Osteoblast (primary cell): ENCODE data around the gene GNAT2. TPM values are rescaled to one million over a fixed set of nuclear protein-coding genes. Genes with fewer than 3 reads are reported as not detected.

Experiments
- DNase-seq: peaks from one replicate; pipeline ENCODE4 v3.0.0; 2011; ENCODE audit warnings: low spot score, mixed read lengths; ENCODE audit not compliant: insufficient read length; ENCODE audit errors: missing footprints
- H2AFZ ChIP-seq: 2 replicates; pipeline ENCODE4 v1.6.0; 2011; ENCODE audit warnings: mild to moderate bottlenecking, low read length
- H3K27ac ChIP-seq: 2 replicates; pipeline ENCODE4 v1.5.1; 2011; ENCODE audit warnings: mild to moderate bottlenecking, low read depth, low read length, moderate library complexity
- H3K27me3 ChIP-seq: 2 replicates; pipeline ENCODE4 v1.6.0; 2012; ENCODE audit warnings: mild to moderate bottlenecking, control low read depth, inconsistent platforms, low read length, moderate library complexity; ENCODE audit not compliant: insufficient read depth
- H3K36me3 ChIP-seq: 2 replicates; pipeline ENCODE4 v1.5.1; 2011; ENCODE audit warnings: mild to moderate bottlenecking, low read length, control low read depth, moderate library complexity; ENCODE audit not compliant: insufficient read depth
- H3K4me1 ChIP-seq: 2 replicates; pipeline ENCODE4 v1.5.1; 2011; ENCODE audit warnings: mild to moderate bottlenecking, low read length, control low read depth, moderate library complexity; ENCODE audit not compliant: insufficient read depth
- H3K4me2 ChIP-seq: 2 replicates; pipeline ENCODE4 v1.6.0; 2011; ENCODE audit warnings: mild to moderate bottlenecking, low read length; ENCODE audit not compliant: insufficient read depth
- H3K4me3 ChIP-seq: fragments of 200-600 bp; sonication (generic); 3 replicates; pipeline ENCODE4 v1.5.1; 2012; ENCODE audit warnings: mild to moderate bottlenecking, low read length, inconsistent platforms; ENCODE audit not compliant: insufficient read depth
- H3K79me2 ChIP-seq: 2 replicates; pipeline ENCODE4 v1.6.0; 2012; ENCODE audit warnings: mild to moderate bottlenecking, low read length, control low read depth, inconsistent platforms; ENCODE audit not compliant: insufficient read depth
- H3K9me3 ChIP-seq: 2 replicates; pipeline ENCODE4 v1.5.1; 2011; ENCODE audit warnings: low read depth, low read length, control low read depth
- H4K20me1 ChIP-seq: 2 replicates; pipeline ENCODE4 v1.6.0; 2012; ENCODE audit warnings: mild to moderate bottlenecking, low read length, control low read depth; ENCODE audit not compliant: insufficient read depth
- total RNA-seq: library from RNA; depleted of rRNA; stranded (reverse); fragments of >200 nt; gene quantifications from 2 replicates; pipeline ENCODE4 v1.2.3, GENCODE V29; 2012
- TF ChIP-seq, protein P1 (sequence below): IDR thresholded peaks from 2 replicates; pipeline ENCODE4 v1.5.1; 2011; ENCODE audit warnings: mild to moderate bottlenecking, low read depth, low read length, moderate library complexity; ENCODE audit errors: extremely low read depth

Gene GNAT2
- total RNA-seq, 1 donor: 0.72 TPM

DNA sequence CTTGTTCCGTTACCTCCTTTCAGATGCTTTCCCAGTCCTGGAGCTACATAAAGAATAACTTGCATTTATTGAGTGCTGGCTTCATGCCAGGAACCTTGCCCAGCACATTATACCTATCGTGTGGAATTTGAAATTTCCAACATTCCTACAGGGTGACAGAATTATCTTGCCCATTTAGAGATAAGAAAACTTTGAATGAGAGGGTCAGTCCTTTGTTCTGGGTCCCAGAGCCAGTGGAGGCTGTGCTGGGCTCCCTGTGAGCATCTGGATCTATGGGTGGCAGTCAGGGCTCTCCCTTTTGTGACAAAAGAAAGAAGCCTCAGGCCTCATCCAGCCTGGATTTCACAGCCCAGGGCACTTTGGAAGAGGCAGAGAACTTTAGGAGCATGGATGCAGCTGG is 39.7 kb upstream of the GNAT2 start:
- Histone ChIP-seq H3K4me2 (no peak overlapping the region), H3K27me3 (peaks cover 4% of the 10 kb centered on the region), H3K27ac (no peak overlapping the region), H3K36me3 (no peaks in the 10 kb centered on the region), H3K9me3 (no peaks in the 10 kb centered on the region), H4K20me1 (no peaks in the 10 kb centered on the region), H3K4me1 (peaks cover 12% of the 10 kb centered on the region), H3K79me2 (no peaks in the 10 kb centered on the region), H2AFZ (no peak overlapping the region), H3K4me3 (no peak overlapping the region)
- TF ChIP-seq, protein P1, sequence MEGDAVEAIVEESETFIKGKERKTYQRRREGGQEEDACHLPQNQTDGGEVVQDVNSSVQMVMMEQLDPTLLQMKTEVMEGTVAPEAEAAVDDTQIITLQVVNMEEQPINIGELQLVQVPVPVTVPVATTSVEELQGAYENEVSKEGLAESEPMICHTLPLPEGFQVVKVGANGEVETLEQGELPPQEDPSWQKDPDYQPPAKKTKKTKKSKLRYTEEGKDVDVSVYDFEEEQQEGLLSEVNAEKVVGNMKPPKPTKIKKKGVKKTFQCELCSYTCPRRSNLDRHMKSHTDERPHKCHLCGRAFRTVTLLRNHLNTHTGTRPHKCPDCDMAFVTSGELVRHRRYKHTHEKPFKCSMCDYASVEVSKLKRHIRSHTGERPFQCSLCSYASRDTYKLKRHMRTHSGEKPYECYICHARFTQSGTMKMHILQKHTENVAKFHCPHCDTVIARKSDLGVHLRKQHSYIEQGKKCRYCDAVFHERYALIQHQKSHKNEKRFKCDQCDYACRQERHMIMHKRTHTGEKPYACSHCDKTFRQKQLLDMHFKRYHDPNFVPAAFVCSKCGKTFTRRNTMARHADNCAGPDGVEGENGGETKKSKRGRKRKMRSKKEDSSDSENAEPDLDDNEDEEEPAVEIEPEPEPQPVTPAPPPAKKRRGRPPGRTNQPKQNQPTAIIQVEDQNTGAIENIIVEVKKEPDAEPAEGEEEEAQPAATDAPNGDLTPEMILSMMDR: no peak
- DNase-seq: no peak

DNA sequence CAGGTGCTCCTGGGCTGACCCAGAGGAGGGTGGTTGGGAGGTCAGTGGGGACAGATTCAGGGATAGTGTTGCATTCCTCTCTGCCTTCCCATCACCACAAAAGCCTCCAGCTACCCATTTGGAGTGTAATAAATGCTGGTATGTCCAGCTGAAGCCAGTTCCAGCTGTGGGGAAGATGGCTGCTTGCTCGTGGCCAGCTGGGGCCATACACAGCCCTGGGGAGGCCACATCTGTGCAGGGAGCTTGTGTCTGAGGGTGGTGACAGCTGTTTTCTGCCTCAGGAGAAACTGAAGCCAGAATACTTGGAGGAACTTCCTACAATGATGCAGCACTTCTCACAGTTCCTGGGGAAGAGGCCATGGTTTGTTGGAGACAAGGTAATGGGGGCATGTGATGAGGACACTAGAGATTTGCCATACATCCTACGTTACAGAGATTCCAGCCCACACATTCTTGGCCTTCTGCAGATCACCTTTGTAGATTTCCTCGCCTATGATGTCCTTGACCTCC is 39.2 kb upstream of the GNAT2 start:
- Histone ChIP-seq H2AFZ (no peak overlapping the region), H4K20me1 (no peaks in the 10 kb centered on the region), H3K79me2 (no peaks in the 10 kb centered on the region), H3K36me3 (no peaks in the 10 kb centered on the region), H3K4me1 (peaks cover 8% of the 10 kb centered on the region), H3K4me3 (no peak overlapping the region), H3K4me2 (no peak overlapping the region), H3K9me3 (no peaks in the 10 kb centered on the region), H3K27me3 (peaks cover 5% of the 10 kb centered on the region), H3K27ac (no peak overlapping the region)
- TF ChIP-seq, protein P1: no peak
- DNase-seq: no peak

DNA sequence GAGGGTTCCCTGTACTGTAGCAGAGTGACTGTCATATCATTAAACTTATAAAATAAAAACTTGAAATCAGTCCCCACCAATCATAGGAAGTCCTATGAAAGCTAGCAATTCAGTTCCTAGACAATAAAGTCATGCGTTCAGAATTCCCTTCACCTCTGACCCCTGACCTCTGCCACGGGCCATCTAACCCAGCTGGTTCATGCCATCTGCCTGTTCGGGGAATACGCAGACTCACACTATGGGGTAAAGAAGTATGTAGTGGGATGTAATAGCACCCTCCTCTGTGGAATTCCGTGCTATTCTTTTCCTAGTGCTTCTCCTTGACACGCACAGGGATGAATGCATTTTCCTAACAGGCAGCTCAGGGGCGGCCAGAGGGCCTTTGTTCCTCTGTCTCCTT is 38.6 kb upstream of the GNAT2 start:
- Histone ChIP-seq H4K20me1 (no peaks in the 10 kb centered on the region), H3K4me1 (peaks cover 8% of the 10 kb centered on the region), H3K27me3 (peaks cover 5% of the 10 kb centered on the region), H3K79me2 (no peaks in the 10 kb centered on the region), H3K4me3 (no peak overlapping the region), H3K27ac (no peak overlapping the region), H3K36me3 (no peaks in the 10 kb centered on the region), H3K4me2 (no peak overlapping the region), H2AFZ (no peak overlapping the region), H3K9me3 (no peaks in the 10 kb centered on the region)
- TF ChIP-seq, protein P1: no peak
- DNase-seq: no peak

DNA sequence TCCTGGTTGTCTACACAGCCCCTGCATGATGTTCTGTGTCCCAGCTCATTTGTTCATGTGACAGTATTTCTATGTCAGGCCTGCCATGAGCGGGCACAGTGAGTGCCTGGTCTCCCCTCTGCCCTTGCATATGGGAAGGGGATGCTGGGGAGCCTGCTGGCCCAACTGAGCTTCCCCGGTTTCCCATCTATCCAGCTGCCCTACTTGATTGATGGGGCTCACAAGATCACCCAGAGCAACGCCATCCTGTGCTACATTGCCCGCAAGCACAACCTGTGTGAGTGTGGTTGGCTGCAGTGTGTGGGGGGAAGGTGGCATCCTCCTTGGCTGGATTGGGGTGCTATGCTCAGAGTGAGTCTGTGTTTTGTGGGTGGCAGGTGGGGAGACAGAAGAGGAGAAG is 38.0 kb upstream of the GNAT2 start:
- Histone ChIP-seq H3K9me3 (no peaks in the 10 kb centered on the region), H3K27me3 (peaks cover 5% of the 10 kb centered on the region), H3K79me2 (no peaks in the 10 kb centered on the region), H3K4me1 (peaks cover 8% of the 10 kb centered on the region), H3K27ac (no peak overlapping the region), H4K20me1 (no peaks in the 10 kb centered on the region), H3K4me2 (no peak overlapping the region), H3K4me3 (no peak overlapping the region), H2AFZ (no peak overlapping the region), H3K36me3 (no peaks in the 10 kb centered on the region)
- no peak for DNase-seq
- TF ChIP-seq, protein P1: no peak
